Stimulated activated memory B cell treated with anti-CD40 and anti-IgM and Interleukin-4, amounts not matched to agents 10 μg/mL and 1 μg/mL and 100 μg/mL, for 72 hours (primary cell): ENCODE data around the gene TPSD1.

Experiments
- ATAC-seq: fragments of 150-1000 bp; cut with Tn5 transposase; 2 replicates; pipeline ENCODE4 v1.10.0; 2021
- H3K27ac Mint-ChIP-seq: one replicate; pipeline ENCODE4 v1.8.0; 2022; ENCODE audit warnings: mild to moderate bottlenecking, mixed read lengths
- H3K27me3 Mint-ChIP-seq: one replicate; pipeline ENCODE4 v1.8.0; 2022; ENCODE audit warnings: mixed read lengths
- H3K36me3 Mint-ChIP-seq: one replicate; pipeline ENCODE4 v1.8.0; 2022; ENCODE audit warnings: mixed read lengths
- H3K4me1 Mint-ChIP-seq: one replicate; pipeline ENCODE4 v1.8.0; 2022; ENCODE audit warnings: mixed read lengths
- H3K4me3 Mint-ChIP-seq: one replicate; pipeline ENCODE4 v1.8.0; 2022; ENCODE audit warnings: mild to moderate bottlenecking, moderate library complexity, mixed read lengths
- H3K9me3 Mint-ChIP-seq: one replicate; pipeline ENCODE4 v1.8.0; 2022; ENCODE audit warnings: mixed read lengths

The TPSD1 gene

GRCh38 chr16:1277151-1277598, 21.3 kb downstream of the TPSD1 start:
- no peak overlapping the region for H3K4me3 Mint-ChIP-seq
- no peaks in the 10 kb centered on the region for H3K9me3 Mint-ChIP-seq
- no peak for ATAC-seq
- peaks cover 63% of the 10 kb centered on the region for H3K27me3 Mint-ChIP-seq
- no peaks in the 10 kb centered on the region for H3K36me3 Mint-ChIP-seq
- no peaks in the 10 kb centered on the region for H3K4me1 Mint-ChIP-seq
- H3K27ac Mint-ChIP-seq, result no peak overlapping the region

GRCh38 chr16:1277617-1278282, 21.9 kb downstream of the TPSD1 start:
- peaks cover 57% of the 10 kb centered on the region for H3K27me3 Mint-ChIP-seq
- no peaks in the 10 kb centered on the region for H3K4me1 Mint-ChIP-seq
- H3K4me3 Mint-ChIP-seq, result no peak overlapping the region
- H3K27ac Mint-ChIP-seq, result no peak overlapping the region
- H3K9me3 Mint-ChIP-seq, result no peaks in the 10 kb centered on the region
- H3K36me3 Mint-ChIP-seq, result no peaks in the 10 kb centered on the region
- ATAC-seq, result no peak

GRCh38 chr16:1278477-1278876, 22.6 kb downstream of the TPSD1 start:
- ATAC-seq, result no peak
- Mint-ChIP-seq H3K4me1 (peaks cover 5% of the 10 kb centered on the region), H3K27me3 (peaks cover 57% of the 10 kb centered on the region), H3K4me3 (no peak overlapping the region), H3K27ac (no peak overlapping the region), H3K36me3 (no peaks in the 10 kb centered on the region), H3K9me3 (no peaks in the 10 kb centered on the region)

- H3K9me3 Mint-ChIP-seq, result no peaks in the 10 kb centered on the region
- H3K4me3 Mint-ChIP-seq, result no peak overlapping the region
- peaks cover 63% of the 10 kb centered on the region for H3K27me3 Mint-ChIP-seq
- H3K27ac Mint-ChIP-seq, result peak overlapping the region; percentile 63
- ATAC-seq, result no peak
- peaks cover 8% of the 10 kb centered on the region for H3K4me1 Mint-ChIP-seq
- H3K36me3 Mint-ChIP-seq, result no peaks in the 10 kb centered on the region
These were observed 23.4 kb downstream of the TPSD1 start for GRCh38 chr16:1279081-1279944.

GRCh38 chr16:1279945-1280589, 24.2 kb downstream of the TPSD1 start:
- no peak overlapping the region for H3K4me3 Mint-ChIP-seq
- H3K27me3 Mint-ChIP-seq, result peaks cover 61% of the 10 kb centered on the region
- H3K27ac Mint-ChIP-seq, result peak overlapping the region; percentile 63
- no peaks in the 10 kb centered on the region for H3K36me3 Mint-ChIP-seq
- ATAC-seq, result no peak
- peaks cover 8% of the 10 kb centered on the region for H3K4me1 Mint-ChIP-seq
- no peaks in the 10 kb centered on the region for H3K9me3 Mint-ChIP-seq

GRCh38 chr16:1280783-1281182, 24.9 kb downstream of the TPSD1 start:
- H3K9me3 Mint-ChIP-seq, result no peaks in the 10 kb centered on the region
- H3K27ac Mint-ChIP-seq, result no peak overlapping the region
- no peak overlapping the region for H3K4me3 Mint-ChIP-seq
- H3K4me1 Mint-ChIP-seq, result peaks cover 8% of the 10 kb centered on the region
- H3K27me3 Mint-ChIP-seq, result peaks cover 60% of the 10 kb centered on the region
- no peak for ATAC-seq
- H3K36me3 Mint-ChIP-seq, result no peaks in the 10 kb centered on the region

- H3K27me3 Mint-ChIP-seq, result peaks cover 60% of the 10 kb centered on the region
- H3K27ac Mint-ChIP-seq, result no peak overlapping the region
- peaks cover 8% of the 10 kb centered on the region for H3K4me1 Mint-ChIP-seq
- no peak for ATAC-seq
- no peaks in the 10 kb centered on the region for H3K9me3 Mint-ChIP-seq
- no peak overlapping the region for H3K4me3 Mint-ChIP-seq
- no peaks in the 10 kb centered on the region for H3K36me3 Mint-ChIP-seq
These were observed 25.6 kb downstream of the TPSD1 start for GRCh38 chr16:1281517-1281916.

- Mint-ChIP-seq H3K27me3 (peaks cover 61% of the 10 kb centered on the region), H3K27ac (no peak overlapping the region), H3K36me3 (no peaks in the 10 kb centered on the region), H3K9me3 (no peaks in the 10 kb centered on the region), H3K4me1 (peaks cover 8% of the 10 kb centered on the region), H3K4me3 (no peak overlapping the region)
- ATAC-seq, result peak; percentile 22
These were observed 26.6 kb downstream of the TPSD1 start for GRCh38 chr16:1282324-1282973.

GRCh38 chr16:1283296-1283695, 27.4 kb downstream of the TPSD1 start:
- no peaks in the 10 kb centered on the region for H3K9me3 Mint-ChIP-seq
- H3K27ac Mint-ChIP-seq, result no peak overlapping the region
- no peaks in the 10 kb centered on the region for H3K36me3 Mint-ChIP-seq
- peaks cover 61% of the 10 kb centered on the region for H3K27me3 Mint-ChIP-seq
- ATAC-seq, result no peak
- peaks cover 8% of the 10 kb centered on the region for H3K4me1 Mint-ChIP-seq
- no peak overlapping the region for H3K4me3 Mint-ChIP-seq

GRCh38 chr16:1283996-1284616, 28.2 kb downstream of the TPSD1 start:
- Mint-ChIP-seq H3K4me3 (no peak overlapping the region), H3K4me1 (peaks cover 11% of the 10 kb centered on the region), H3K27ac (no peak overlapping the region), H3K27me3 (peaks cover 61% of the 10 kb centered on the region), H3K36me3 (no peaks in the 10 kb centered on the region), H3K9me3 (no peaks in the 10 kb centered on the region)
- no peak for ATAC-seq

GRCh38 chr16:1285669-1286512, 30.0 kb downstream of the TPSD1 start:
- no peaks in the 10 kb centered on the region for H3K36me3 Mint-ChIP-seq
- no peaks in the 10 kb centered on the region for H3K9me3 Mint-ChIP-seq
- H3K27ac Mint-ChIP-seq, result no peak overlapping the region
- H3K4me1 Mint-ChIP-seq, result peaks cover 18% of the 10 kb centered on the region
- no peak for ATAC-seq
- H3K4me3 Mint-ChIP-seq, result no peak overlapping the region
- H3K27me3 Mint-ChIP-seq, result peaks cover 68% of the 10 kb centered on the region

- peaks cover 18% of the 10 kb centered on the region for H3K4me1 Mint-ChIP-seq
- H3K36me3 Mint-ChIP-seq, result no peaks in the 10 kb centered on the region
- ATAC-seq, result no peak
- H3K27me3 Mint-ChIP-seq, result peaks cover 73% of the 10 kb centered on the region
- no peaks in the 10 kb centered on the region for H3K9me3 Mint-ChIP-seq
- H3K27ac Mint-ChIP-seq, result no peak overlapping the region
- no peak overlapping the region for H3K4me3 Mint-ChIP-seq
These were observed 30.7 kb downstream of the TPSD1 start for GRCh38 chr16:1286513-1287094.

GRCh38 chr16:1287982-1288670, 32.3 kb downstream of the TPSD1 start:
- peaks cover 84% of the 10 kb centered on the region for H3K27me3 Mint-ChIP-seq
- H3K9me3 Mint-ChIP-seq, result no peaks in the 10 kb centered on the region
- peaks cover 18% of the 10 kb centered on the region for H3K4me1 Mint-ChIP-seq
- no peak for ATAC-seq
- no peak overlapping the region for H3K4me3 Mint-ChIP-seq
- no peak overlapping the region for H3K27ac Mint-ChIP-seq
- H3K36me3 Mint-ChIP-seq, result no peaks in the 10 kb centered on the region
